CMK (cell line): ENCODE measurements around the gene UROC1.

ENCODE experiments used
- DNase-seq: peaks from one replicate; pipeline ENCODE4 v3.0.0-alpha.2; 2010; ENCODE audit warnings: low read depth

UROC1 gene

GRCh38 chr3:126439968-126440708 lies 77.4 kb downstream of the UROC1 start:
- no peak for DNase-seq

- DNase-seq = no peak
These were observed 78.1 kb downstream of the UROC1 start for GRCh38 chr3:126439346-126439967.

- no peak for DNase-seq
These were observed 78.8 kb downstream of the UROC1 start for GRCh38 chr3:126438746-126439145.

GRCh38 chr3:126438186-126438585 lies 79.4 kb downstream of the UROC1 start:
- DNase-seq = no peak

- DNase-seq = no peak
These were observed 80.5 kb downstream of the UROC1 start for GRCh38 chr3:126436826-126437717.

- DNase-seq = no peak
These were observed 81.9 kb downstream of the UROC1 start for GRCh38 chr3:126435456-126436315.

- DNase-seq = no peak
These were observed 82.6 kb downstream of the UROC1 start for GRCh38 chr3:126434931-126435411.

- no peak for DNase-seq
These were observed 83.3 kb downstream of the UROC1 start for GRCh38 chr3:126434264-126434590.

GRCh38 chr3:126433496-126434263 lies 83.9 kb downstream of the UROC1 start:
- no peak for DNase-seq

- no peak for DNase-seq
These were observed 84.5 kb downstream of the UROC1 start for GRCh38 chr3:126433105-126433430.

- DNase-seq = no peak
These were observed 85.0 kb downstream of the UROC1 start for GRCh38 chr3:126432361-126433104.
